ENCODE results near the gene FAM227B. TPM values are rescaled to one million over a fixed set of nuclear protein-coding genes. Genes with fewer than 3 reads are reported as not detected.

FAM227B gene
- total RNA-seq, 4 donors from 2014 or later = 3.3 to 9.2 (median 6.6) TPM

DNA sequence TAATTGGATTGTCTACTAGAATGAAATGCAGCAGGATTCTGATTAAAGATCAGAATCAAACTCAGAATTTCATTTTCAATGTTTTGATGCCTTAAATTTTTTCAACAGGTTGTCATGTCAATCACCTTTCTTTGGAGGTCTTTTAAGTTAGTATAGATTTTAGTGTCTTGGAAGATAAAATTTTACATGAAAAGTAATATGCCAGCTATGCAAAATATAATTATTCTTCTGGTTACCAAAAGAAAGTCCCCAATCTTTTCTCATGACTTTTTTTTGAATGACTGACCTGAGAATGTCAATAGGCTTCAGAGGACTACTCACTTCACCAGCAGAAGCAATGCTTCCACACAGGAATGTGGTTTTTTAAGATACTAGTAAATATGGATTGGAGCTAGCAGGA lies 193.2 kb downstream of the FAM227B start:
- H3K9me3 ChIP-seq = no peaks in the 10 kb centered on the region
- in situ Hi-C loops (cut with MboI; ENCODE audit: low pct_ligation_motif_present in 1 of 4, low pct_unique_long_range_greater_than_20kb in 1 of 4, low sequenced_read_pairs in 3 of 4) = loop anchor here in 2 of 4 donors (10.0 kb wide), 2 partner anchors 183 to 563 kb away; no protein-coding TSS in a partner anchor
- no peak for DNase-seq
- TF ChIP-seq, protein P1, sequence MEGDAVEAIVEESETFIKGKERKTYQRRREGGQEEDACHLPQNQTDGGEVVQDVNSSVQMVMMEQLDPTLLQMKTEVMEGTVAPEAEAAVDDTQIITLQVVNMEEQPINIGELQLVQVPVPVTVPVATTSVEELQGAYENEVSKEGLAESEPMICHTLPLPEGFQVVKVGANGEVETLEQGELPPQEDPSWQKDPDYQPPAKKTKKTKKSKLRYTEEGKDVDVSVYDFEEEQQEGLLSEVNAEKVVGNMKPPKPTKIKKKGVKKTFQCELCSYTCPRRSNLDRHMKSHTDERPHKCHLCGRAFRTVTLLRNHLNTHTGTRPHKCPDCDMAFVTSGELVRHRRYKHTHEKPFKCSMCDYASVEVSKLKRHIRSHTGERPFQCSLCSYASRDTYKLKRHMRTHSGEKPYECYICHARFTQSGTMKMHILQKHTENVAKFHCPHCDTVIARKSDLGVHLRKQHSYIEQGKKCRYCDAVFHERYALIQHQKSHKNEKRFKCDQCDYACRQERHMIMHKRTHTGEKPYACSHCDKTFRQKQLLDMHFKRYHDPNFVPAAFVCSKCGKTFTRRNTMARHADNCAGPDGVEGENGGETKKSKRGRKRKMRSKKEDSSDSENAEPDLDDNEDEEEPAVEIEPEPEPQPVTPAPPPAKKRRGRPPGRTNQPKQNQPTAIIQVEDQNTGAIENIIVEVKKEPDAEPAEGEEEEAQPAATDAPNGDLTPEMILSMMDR (IDR thresholded peaks at IDR 0.05) = no peak
- no peak for TF ChIP-seq POLR2A (IDR thresholded peaks at IDR 0.05)
- no peak for TF ChIP-seq POLR2AphosphoS5 (IDR thresholded peaks at IDR 0.05)
- TF ChIP-seq EP300 (IDR thresholded peaks at IDR 0.05; ENCODE audit: low read depth) = no peak
- H3K4me1 ChIP-seq = peaks cover 0 to 4% (median 0%) of the 10 kb centered on the region in 4 donors
- no peaks in the 10 kb centered on the region for H3K27me3 ChIP-seq
- peak overlapping the region in 3 of 4 donors; percentile 0 to 43 (median 7) for H3K4me3 ChIP-seq
- intact Hi-C loops (cut with DNase I; ENCODE audit: low total_unique reads) = no loop called here
- peak overlapping the region; percentile 71 to 80 (median 72) for H3K27ac ChIP-seq
- H3K36me3 ChIP-seq = no peaks in the 10 kb centered on the region

DNA sequence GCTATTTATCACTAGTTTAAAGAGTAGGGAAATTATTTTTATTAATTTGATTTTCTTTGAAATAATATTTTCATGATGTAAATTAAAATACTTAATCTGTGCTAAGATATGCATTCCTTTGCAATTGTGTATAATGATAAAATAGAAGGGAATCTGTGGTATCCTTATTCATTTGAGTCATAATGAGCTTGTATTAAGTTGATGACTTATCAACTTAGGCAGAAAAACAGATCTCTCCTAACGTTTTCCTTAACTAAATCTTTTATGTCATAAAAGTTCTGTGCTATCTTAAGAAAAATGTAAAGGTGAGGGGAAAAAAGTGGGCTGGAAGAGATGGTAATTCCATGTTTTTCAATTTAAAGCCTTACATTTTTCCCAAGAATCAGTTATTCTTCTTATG lies 195.7 kb downstream of the FAM227B start:
- intact Hi-C loops (cut with DNase I; ENCODE audit: low total_unique reads) = loop anchor here (5.0 kb wide), 1 partner anchor 188 kb away; no protein-coding TSS in a partner anchor
- Histone ChIP-seq H3K27me3 (no peaks in the 10 kb centered on the region), H3K4me1 (peaks cover 0 to 6% (median 0%) of the 10 kb centered on the region in 4 donors), H3K36me3 (no peaks in the 10 kb centered on the region), H3K27ac (peak overlapping the region; percentile 71 to 80 (median 72)), H3K4me3 (peak overlapping the region in 3 of 4 donors; percentile 29 to 43 (median 29)), H3K9me3 (no peaks in the 10 kb centered on the region)
- WGBS, 2 donors (ENCODE audit: low coverage in 1 of 2) = 37 to 58% methylated on average over 1 of the region's 1 CpG
- TF ChIP-seq POLR2A (IDR thresholded peaks at IDR 0.05) = no peak
- TF ChIP-seq, protein P1 (IDR thresholded peaks at IDR 0.05) = no peak
- no peak for TF ChIP-seq POLR2AphosphoS5 (IDR thresholded peaks at IDR 0.05)
- TF ChIP-seq EP300 (IDR thresholded peaks at IDR 0.05; ENCODE audit: low read depth) = no peak
- in situ Hi-C loops (cut with MboI; ENCODE audit: low pct_ligation_motif_present in 1 of 4, low pct_unique_long_range_greater_than_20kb in 1 of 4, low sequenced_read_pairs in 3 of 4) = loop anchor here (10.0 to 25.0 kb wide), 5 partner anchors 180 to 712 kb away; no protein-coding TSS in a partner anchor
- DNase-seq = no peak

DNA sequence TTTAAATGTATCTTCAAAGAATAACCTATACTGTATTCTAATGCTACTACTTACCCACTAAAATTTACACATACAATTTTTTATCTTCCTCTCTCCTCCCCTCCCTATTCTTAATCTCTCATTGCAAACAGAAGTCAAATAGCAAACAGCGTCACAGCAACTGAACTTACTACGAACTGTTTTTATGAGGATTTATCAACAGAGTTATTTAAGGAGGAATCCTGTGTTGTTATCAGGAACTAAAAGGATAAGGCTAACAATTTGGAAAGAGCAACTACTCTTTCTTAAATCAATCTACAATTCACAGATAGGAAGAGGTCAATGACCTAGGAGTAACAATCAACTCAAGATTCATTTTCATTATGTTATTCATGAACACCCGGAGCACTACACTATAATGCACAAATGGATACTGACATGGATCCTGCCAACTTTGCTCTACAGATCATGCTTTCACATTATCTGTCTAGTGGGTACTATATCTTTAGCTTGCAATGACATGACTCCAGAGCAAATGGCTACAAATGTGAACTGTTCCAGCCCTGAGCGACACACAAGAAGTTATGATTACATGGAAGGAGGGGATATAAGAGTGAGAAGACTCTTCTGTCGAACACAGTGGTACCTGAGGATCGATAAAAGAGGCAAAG lies 196.6 kb downstream of the FAM227B start:
- intact Hi-C loops (cut with DNase I; ENCODE audit: low total_unique reads) = loop anchor here (5.0 kb wide), 1 partner anchor 187 kb away; no protein-coding TSS in a partner anchor

DNA sequence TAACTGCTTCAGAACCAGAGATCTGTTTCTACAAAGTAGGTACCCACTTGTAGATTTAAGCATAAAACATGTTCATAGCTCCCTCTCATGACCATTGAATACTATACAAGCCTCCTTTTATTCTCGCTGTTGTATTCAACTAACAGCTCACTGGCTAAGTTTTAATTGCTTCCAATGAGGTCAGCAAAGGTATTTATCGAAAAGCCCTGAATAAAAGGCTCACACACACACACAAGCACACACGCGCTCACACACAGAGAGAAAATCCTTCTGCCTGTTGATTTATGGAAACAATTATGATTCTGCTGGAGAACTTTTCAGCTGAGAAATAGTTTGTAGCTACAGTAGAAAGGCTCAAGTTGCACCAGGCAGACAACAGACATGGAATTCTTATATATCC lies 197.6 kb downstream of the FAM227B start, which contains the start of gene FGF7:
FGF7 (plus strand) TSS at position 222 of the 400 bp plus-strand sequence. CDS start 1,056 bp downstream, outside the sequence.
- TF ChIP-seq POLR2AphosphoS5 (IDR thresholded peaks at IDR 0.05) = peak; percentile 45 to 57 (median 49)
- TF ChIP-seq POLR2A (IDR thresholded peaks at IDR 0.05) = peak; percentile 51
- TF ChIP-seq, protein P1 (IDR thresholded peaks at IDR 0.05) = no peak
- Histone ChIP-seq H3K27me3 (no peaks in the 10 kb centered on the region), H3K4me3 (peak within 1 kb of the TSS; percentile 12 to 43 (median 29)), H3K36me3 (no peaks in the 10 kb centered on the region), H3K27ac (peak within 1 kb of the TSS; percentile 71 to 80 (median 72)), H3K4me1 (peaks cover 0 to 2% (median 0%) of the 10 kb centered on the region in 4 donors), H3K9me3 (no peaks in the 10 kb centered on the region)
- intact Hi-C loops (cut with DNase I; ENCODE audit: low total_unique reads) = loop anchor here (5.0 kb wide), 1 partner anchor 186 kb away; no protein-coding TSS in a partner anchor
- WGBS, 2 donors (ENCODE audit: low coverage in 1 of 2) = 49 to 57% methylated on average over 4 of the region's 4 CpGs
- DNase-seq = no peak
- in situ Hi-C loops (cut with MboI; ENCODE audit: low pct_ligation_motif_present in 1 of 4, low pct_unique_long_range_greater_than_20kb in 1 of 4, low sequenced_read_pairs in 3 of 4) = loop anchor here (10.0 to 25.0 kb wide), 5 partner anchors 178 to 714 kb away; no protein-coding TSS in a partner anchor

More for the DNA sequence above, 196.6 kb downstream of the FAM227B start:
- no peaks in the 10 kb centered on the region for H3K27me3 ChIP-seq
- DNase-seq = no peak
- H3K9me3 ChIP-seq = no peaks in the 10 kb centered on the region
- H3K36me3 ChIP-seq = no peaks in the 10 kb centered on the region
- peak overlapping the region; percentile 71 to 80 (median 72) for H3K27ac ChIP-seq
- no peak for TF ChIP-seq POLR2AphosphoS5 (IDR thresholded peaks at IDR 0.05)
- no peak for TF ChIP-seq EP300 (IDR thresholded peaks at IDR 0.05; ENCODE audit: low read depth)
- TF ChIP-seq, protein P1 (IDR thresholded peaks at IDR 0.05) = no peak
- no peak for TF ChIP-seq POLR2A (IDR thresholded peaks at IDR 0.05)
- WGBS, 2 donors (ENCODE audit: low coverage in 1 of 2) = 36 to 45% methylated on average over 6 of the region's 6 CpGs
- peaks cover 0 to 2% (median 0%) of the 10 kb centered on the region in 4 donors for H3K4me1 ChIP-seq
- peak overlapping the region; percentile 12 to 43 (median 29) for H3K4me3 ChIP-seq
- in situ Hi-C loops (cut with MboI; ENCODE audit: low pct_ligation_motif_present in 1 of 4, low pct_unique_long_range_greater_than_20kb in 1 of 4, low sequenced_read_pairs in 3 of 4) = loop anchor here (10.0 to 25.0 kb wide), 5 partner anchors 179 to 713 kb away; no protein-coding TSS in a partner anchor
